DOHH2 (cell line): ENCODE results near the gene HOXC5.

Experiments used
- CTCF ChIP-seq: fragments of 200-600 bp; sonication (generic); IDR thresholded peaks from one replicate; pipeline ENCODE4 v1.5.1; 2014; ENCODE audit warnings: antibody characterized with exemption, mild to moderate bottlenecking, low read depth, low read length; ENCODE audit not compliant: poor library complexity, severe bottlenecking
- EZH2phosphoT487 ChIP-seq: fragments of 200-600 bp; sonication (generic); IDR thresholded peaks from 2 replicates; pipeline ENCODE4 v1.6.1; 2017; ENCODE audit warnings: borderline replicate concordance, mild to moderate bottlenecking, antibody characterized with exemption, low read length, moderate library complexity, mixed read lengths

GRCh38 chr12:53998110-53998899 lies 34.5 kb upstream of the HOXC5 start:
- TF ChIP-seq CTCF (no peak), EZH2phosphoT487 (no peak)
